HG02571 (cell line): ENCODE measurements around the gene TMEM150B.

ENCODE experiments used
- ATAC-seq: cut with Tn5 transposase; IDR thresholded peaks from one replicate; pipeline ENCODE4 v1.9.1; 2021; ENCODE audit warnings: mild to moderate bottlenecking, moderate library complexity; ENCODE audit not compliant: unreplicated experiment

TMEM150B gene

GRCh38 chr19:55355213-55355821, 30.2 kb upstream of the TMEM150B start:
- no peak for ATAC-seq

GRCh38 chr19:55354698-55355212, 29.6 kb upstream of the TMEM150B start, which contains the start of gene COX6B2:
TSS of gene COX6B2 (minus strand) at chr19:55354719. CDS start at chr19:55354521, 198 bp downstream.
- no peak for ATAC-seq

DNA sequence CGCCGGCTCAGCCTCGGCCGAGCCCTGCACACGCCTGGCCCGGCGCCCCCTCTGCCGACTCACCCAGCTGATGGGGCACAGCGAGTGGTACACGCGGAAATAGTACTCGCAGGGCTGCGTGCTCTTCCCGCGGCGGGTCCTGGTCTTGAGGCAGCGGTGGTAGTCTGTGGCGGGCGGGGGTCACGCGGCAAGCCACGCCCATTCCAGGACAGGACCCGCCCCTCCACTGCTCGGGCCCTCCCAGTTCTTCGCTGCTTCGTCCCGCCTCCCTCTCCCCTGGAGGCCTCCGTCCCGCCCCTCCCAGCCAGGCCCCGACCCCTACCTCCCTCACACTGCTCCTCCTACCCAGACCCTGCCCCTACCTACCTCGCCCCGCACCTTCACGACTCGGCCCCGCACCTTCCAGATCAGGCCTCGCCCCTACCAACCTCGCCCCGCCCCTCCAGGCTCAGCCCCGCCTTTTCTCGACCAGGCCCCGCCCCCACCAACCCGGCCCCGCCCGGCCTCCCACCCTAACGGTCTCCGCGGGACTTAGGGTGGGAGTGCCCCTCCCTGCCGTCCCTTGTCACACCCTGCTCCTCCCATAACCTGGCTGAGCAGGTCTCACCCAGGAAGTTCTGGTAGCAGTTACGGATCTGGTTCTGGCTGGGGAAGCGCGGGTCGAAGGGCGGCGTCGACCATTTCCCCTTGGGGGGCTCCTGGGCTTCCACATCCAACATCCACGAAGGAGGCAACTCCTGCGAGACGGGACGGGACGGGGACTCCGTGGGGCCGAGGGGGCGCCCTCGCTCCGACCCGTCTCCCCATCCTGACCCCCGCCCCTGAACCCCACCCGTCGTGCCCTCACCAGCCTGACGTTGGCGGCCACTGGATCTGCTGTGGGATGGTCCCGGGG, 28.9 kb upstream of the TMEM150B start:
- ATAC-seq, result no peak

DNA sequence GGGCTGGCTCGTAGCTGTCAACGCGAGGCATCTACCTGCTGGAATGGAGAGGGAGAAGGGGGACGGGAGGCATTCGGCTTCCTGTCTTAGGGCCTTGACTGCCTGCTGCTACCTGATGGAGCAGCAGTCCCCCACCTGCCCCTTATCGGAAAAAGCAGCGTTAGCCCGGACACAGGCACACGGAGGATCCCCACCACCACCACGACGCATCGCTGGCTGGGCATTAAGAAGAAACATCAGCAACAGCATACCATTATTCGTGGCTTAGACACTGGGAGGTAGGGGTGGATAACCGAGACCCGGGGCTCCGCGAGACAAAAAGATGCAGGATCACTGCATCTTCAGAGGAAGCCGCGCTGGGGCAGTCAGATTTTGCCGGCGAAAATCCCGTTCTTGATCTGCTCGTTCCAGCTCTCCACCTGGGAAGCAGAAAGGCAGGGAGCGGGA, 28.2 kb upstream of the TMEM150B start:
- ATAC-seq, result no peak

DNA sequence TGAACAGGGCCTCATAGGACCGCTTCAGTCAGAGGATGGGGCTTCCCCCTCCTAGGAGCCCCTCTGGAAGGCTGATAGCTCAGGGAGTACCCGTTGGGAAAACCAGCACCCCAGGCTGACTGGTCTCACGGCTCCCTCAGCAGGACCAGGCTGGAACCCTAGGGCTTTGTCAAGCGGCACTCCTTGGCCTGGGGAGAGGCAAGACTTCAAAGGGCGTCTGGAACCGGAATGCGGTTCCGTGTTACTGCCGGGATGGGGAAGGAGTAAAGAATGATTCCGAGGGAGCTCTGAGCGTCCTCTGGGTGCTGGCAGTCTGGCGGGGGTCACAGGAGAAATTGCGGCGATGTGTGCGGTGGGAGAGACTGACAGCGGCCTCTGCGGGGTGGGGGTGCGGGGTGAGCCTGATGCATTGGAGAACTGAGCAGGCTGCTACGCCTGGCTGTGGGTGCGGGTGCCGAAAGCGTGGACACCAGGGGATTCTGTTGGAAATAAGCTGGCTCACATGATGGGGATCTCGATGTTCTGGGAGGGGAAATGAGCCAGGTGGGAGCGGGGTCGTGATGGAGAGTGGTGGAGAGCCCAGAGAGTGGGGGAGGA, 27.5 kb upstream of the TMEM150B start:
- ATAC-seq, result no peak

- ATAC-seq, result no peak
These were observed 26.9 kb upstream of the TMEM150B start for GRCh38 chr19:55352040-55352439.

DNA sequence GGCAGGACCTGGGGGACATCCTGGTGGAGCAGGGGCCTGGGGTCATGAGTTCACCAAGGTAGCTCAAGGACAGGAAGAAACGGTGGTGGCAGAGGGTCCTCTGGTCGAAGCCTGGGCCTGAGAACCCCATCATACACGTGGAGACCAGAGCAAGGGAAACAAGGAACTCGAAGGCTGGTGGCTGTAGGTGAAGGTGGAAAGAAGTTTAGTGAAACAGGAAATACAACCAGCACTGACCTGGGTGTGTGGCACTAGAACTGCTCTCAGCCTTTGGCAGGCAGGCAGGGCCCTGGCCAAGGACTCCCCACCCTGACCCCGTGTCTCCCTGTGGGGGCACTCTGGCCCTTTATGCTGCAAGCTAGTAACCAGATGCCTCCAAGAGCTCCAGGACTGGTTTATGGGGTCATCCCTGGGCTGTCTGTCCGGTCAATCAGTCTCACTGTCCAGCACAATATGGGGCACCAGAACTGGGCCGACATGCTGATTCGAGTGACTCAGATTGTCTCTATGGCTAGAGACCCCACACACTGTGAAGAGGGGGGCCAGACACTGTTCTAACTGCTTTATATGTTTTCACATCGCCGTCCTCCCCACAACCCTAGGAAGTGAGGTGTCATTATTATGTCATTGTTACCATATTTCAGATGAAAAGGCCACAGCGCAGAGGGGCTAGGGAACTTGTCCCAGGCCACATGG, 25.6 kb upstream of the TMEM150B start:
- ATAC-seq, result no peak

- ATAC-seq, result no peak
These were observed 23.3 kb upstream of the TMEM150B start for GRCh38 chr19:55348317-55349034.

DNA sequence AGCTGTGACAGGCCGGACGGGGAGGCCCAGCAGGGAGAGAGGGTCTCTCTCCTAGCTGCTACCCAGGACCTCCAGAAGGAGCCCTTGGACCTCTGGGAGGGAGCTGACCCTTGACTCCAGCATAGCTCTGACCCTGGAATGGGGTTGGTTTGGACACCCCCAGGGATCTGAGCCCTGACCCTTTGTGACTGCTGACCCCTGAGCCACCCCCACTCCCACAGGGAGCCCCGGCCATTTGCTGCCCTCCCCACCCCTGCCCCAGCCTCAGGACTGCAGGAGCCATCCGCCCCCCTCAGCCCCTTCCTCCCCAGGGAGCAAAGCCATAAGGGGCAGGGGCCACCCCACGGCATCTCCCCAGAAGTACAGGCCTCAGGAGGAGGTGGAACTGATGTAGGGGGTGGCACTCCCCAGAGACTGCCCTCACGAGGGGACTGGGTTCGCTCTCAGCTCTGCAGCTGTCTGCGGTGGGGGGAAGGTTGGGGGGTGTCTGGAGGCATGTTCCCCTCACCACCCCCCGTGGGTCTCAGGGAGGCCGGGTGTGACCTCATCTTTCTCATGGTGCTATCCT, 22.4 kb upstream of the TMEM150B start:
- ATAC-seq, result no peak

DNA sequence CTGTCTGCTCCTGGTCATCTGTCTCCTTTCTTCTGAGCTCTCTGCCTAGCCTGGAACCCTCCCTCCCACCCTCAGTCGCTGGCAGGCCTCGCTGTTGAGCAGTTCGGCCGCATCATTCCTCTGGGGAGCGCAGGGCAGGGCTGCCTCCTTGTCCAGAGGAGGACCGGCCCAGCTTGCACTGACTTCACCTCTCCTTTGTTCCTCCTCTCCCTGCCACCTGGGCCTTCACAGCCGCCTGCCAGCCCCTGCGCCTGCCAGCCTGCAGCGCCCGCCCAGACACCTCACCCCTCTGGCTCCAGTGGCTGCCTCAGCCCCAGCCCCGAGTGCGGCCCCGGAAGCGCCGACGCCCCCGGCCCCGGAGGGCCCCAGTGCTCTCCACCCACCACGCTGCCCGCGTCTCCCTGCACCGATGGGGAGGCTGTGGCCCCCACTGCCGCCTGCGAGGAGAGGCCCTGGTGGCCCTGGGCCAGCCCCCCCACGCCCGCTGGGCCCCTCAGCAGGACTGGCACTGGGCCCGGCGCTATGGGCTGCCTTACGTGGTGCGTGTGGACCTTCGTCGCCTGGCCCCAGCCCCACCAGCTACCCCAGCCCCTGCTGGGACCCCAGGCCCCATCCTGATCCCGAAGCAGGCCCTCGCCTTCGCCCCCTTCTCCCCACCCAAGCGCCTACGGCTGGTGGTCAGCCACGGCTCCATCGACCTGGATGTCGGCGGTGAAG, 21.7 kb upstream of the TMEM150B start:
- no peak for ATAC-seq

GRCh38 chr19:55345818-55346724, 20.9 kb upstream of the TMEM150B start:
- no peak for ATAC-seq

DNA sequence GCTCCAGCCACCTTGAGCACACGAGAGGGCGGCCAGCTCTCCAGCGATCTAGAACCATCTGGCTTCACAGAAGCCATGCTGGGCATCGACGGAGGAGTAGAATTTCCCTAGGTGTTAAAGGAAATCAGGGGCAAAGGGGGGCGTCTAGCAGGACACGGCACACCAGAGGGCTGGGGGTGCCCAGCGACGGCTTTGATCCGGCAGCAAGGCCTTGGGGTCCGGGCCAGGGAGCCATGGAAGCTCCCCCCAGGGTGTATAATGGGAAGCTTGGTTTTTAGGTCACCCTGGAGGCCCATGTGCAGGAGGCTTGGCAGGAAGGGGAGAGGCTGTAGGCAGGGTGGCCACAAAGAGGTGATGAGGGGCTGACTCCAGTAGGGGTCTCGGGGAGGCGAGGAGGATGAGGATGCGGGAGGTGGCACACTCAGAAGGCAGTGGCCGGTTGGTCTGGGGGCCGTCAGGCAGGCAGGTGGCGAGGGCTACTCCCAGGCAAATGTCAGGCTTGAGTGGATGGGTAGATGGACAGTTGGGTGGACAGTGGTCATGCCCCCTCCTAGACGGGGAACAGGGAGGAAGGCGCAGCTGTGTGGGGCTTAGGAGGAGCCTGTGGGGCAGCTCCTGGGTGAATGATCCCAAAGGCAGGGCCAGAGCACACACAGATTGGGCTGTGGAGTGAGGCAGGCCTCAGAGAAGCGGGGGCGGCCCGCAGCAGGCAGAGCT, 20.1 kb upstream of the TMEM150B start:
- no peak for ATAC-seq

- ATAC-seq, result no peak
These were observed 19.3 kb upstream of the TMEM150B start for GRCh38 chr19:55344444-55344843.

DNA sequence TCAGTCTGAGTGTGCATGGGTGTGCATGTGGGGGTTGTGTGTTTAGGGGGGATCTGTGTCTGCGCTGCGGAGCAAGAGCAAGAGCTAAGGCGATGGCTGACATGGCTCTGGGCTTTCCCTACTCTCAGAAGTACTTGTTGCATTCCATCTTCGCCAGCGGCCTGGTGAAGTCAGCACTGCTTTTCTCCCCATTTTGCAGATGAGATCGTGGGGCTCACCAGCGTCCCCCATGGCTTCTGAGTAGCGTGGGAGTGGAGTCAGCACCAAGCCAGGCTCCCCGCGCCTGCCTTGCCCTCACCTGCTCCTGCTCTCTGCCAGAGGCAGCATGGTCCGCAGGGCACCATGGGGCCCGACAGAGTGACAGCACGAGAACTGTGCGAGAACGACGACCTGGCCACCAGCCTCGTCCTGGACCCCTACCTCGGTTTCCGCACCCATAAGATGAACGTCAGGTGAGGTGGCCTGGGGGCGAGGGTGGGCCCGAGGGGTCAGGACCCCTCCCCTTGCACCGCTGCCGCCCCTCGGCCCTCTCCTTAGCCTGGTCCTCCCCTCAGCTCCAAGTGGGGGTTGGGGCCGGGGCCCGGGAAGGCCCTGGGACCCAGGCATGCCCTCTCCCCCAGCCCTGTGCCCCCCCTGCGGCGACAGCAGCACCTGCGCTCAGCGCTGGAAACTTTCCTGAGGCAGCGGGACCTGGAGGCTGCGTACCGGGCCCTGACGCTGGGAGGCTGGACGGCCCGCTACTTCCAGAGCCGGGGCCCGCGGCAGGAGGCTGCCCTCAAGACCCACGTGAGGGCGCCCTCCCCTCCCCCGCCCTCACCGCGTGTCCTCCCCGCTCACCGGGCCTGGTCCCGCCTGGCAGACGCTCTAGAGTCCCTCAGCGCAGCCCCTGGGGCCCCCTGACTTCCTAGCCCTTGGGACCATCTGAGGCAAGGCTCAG, 16.7 kb upstream of the TMEM150B start:
- ATAC-seq, result no peak

GRCh38 chr19:55341171-55341588, 16.0 kb upstream of the TMEM150B start:
- ATAC-seq, result no peak

DNA sequence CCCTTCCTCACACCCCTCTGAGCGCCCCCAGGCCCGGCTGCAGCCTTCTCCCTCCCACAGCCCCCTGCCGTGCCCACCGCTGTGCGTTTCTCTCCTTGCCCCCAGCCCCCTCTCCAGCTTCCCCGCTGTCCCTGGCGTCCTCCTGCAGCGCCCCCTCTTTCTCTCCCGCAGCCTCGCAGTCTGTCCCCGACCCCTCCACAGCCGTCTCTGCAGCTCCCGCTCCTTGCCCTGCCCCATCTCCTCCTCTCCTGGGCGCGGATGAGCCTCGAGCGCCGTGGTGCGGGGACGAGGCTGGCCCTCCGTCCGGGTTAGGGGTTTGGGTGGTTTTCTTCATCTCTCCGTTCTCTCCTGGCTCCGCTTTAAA, 15.6 kb upstream of the TMEM150B start:
- no peak for ATAC-seq
